Thymus (tissue), 11 donors: Measurements from ENCODE around the gene STX11. TPM values are rescaled to one million over a fixed set of nuclear protein-coding genes. Genes with fewer than 3 reads are reported as not detected.

ENCODE experiments used
- DNase-seq, 9 donors: peaks; one replicate each; pipeline ENCODE4 v3.0.0-alpha.2; 2013; ENCODE audit warnings: low spot score in 9 of 9, low read depth in 6 of 9, missing footprints in 1 of 9
- H3K27ac ChIP-seq, 2 donors: one replicate each; pipeline ENCODE4 v1.5.1; 2013; ENCODE audit warnings: control low read depth in 1 of 2, low read depth in 1 of 2, low read length in 1 of 2, mild to moderate bottlenecking in 1 of 2, moderate library complexity in 1 of 2
- H3K27me3 ChIP-seq, 2 donors: one replicate each; pipeline ENCODE4 v1.5.1; 2013; ENCODE audit warnings: low read length in 1 of 2; ENCODE audit not compliant: control insufficient read depth in 2 of 2, insufficient read depth in 1 of 2
- H3K36me3 ChIP-seq, 2 donors: one replicate each; pipeline ENCODE4 v1.5.1; 2013; ENCODE audit warnings: low read length in 1 of 2, mild to moderate bottlenecking in 1 of 2, moderate library complexity in 1 of 2; ENCODE audit not compliant: control insufficient read depth in 2 of 2, insufficient read depth in 2 of 2
- H3K4me1 ChIP-seq, 2 donors: one replicate each; pipeline ENCODE4 v1.5.1; 2013; ENCODE audit warnings: low read length in 2 of 2; ENCODE audit not compliant: control insufficient read depth in 2 of 2, insufficient read depth in 2 of 2
- H3K4me3 ChIP-seq, 2 donors: one replicate each; pipeline ENCODE4 v1.5.1; 2013; ENCODE audit warnings: low read length in 2 of 2, control low read depth in 1 of 2, mild to moderate bottlenecking in 1 of 2
- H3K9me3 ChIP-seq, 2 donors: one replicate each; pipeline ENCODE4 v1.5.1; 2013; ENCODE audit warnings: low read length in 1 of 2, mild to moderate bottlenecking in 1 of 2; ENCODE audit not compliant: control insufficient read depth in 2 of 2, insufficient read depth in 1 of 2
- WGBS: extraction: QIAGEN DNeasy Blood & Tissue Kit; methylation state at CpG from one replicate; pipeline ENCODE4 v1.1.7; 2013; 5-methylcytosine and 5-hydroxymethylcytosine counted together
- polyA plus RNA-seq: library from polyadenylated mRNA; stranded (reverse); fragments of 200-250 nt; gene quantifications from one replicate; pipeline ENCODE4 v1.2.3, GENCODE V29; 2013
- total RNA-seq: library from RNA; stranded (reverse); fragments of 120-200 nt; gene quantifications from one replicate; pipeline ENCODE4 v1.2.4, GENCODE V29; 2013
- donor health status: healthy.

Gene STX11
- total and polyA plus RNA-seq, 2 donors = 3.2 to 9.6 TPM

- H3K27me3 ChIP-seq = no peaks in the 10 kb centered on the region
- H3K4me3 ChIP-seq = no peak overlapping the region
- H3K27ac ChIP-seq = no peak overlapping the region
- no peak for DNase-seq
- no peaks in the 10 kb centered on the region for H3K36me3 ChIP-seq
- H3K4me1 ChIP-seq = no peaks in the 10 kb centered on the region
- peaks cover 3 to 11% of the 10 kb centered on the region in 2 donors for H3K9me3 ChIP-seq
- 97% methylated on average over 4 of the region's 4 CpGs for WGBS
Observed at GRCh38 chr6:144185133-144185836, 35.0 kb downstream of the STX11 start.

GRCh38 chr6:144186817-144187625 is 36.7 kb downstream of the STX11 start:
- 97% methylated on average over 79 of the region's 79 CpGs for WGBS
- H3K9me3 ChIP-seq = peaks cover 3 to 11% of the 10 kb centered on the region in 2 donors
- no peaks in the 10 kb centered on the region for H3K27me3 ChIP-seq
- no peak overlapping the region for H3K27ac ChIP-seq
- no peak for DNase-seq
- H3K4me3 ChIP-seq = no peak overlapping the region
- no peaks in the 10 kb centered on the region for H3K4me1 ChIP-seq
- no peaks in the 10 kb centered on the region for H3K36me3 ChIP-seq

DNA sequence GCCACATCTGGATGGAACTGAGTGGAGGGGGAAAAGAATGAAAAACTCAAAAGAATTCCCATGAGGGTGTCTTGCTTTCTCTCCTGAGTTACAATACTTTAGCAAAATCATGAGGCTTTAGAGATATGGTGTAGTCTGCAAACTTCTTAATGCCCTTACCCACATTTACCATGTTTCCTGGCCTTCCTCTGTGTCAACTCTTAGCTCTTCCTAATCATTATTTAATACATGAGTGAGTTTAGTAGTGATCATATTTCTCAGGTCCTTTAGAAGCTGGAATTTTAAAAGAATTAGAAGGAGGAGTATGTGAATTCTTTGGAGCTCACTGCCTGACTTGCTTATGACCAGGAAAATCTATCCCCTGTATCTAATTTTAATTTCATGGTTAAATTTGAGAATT is 39.0 kb downstream of the STX11 start:
- Histone ChIP-seq H3K9me3 (peaks cover 3 to 11% of the 10 kb centered on the region in 2 donors), H3K27me3 (no peaks in the 10 kb centered on the region), H3K36me3 (no peaks in the 10 kb centered on the region), H3K4me1 (no peaks in the 10 kb centered on the region), H3K27ac (no peak overlapping the region), H3K4me3 (no peak overlapping the region)
- no peak for DNase-seq

DNA sequence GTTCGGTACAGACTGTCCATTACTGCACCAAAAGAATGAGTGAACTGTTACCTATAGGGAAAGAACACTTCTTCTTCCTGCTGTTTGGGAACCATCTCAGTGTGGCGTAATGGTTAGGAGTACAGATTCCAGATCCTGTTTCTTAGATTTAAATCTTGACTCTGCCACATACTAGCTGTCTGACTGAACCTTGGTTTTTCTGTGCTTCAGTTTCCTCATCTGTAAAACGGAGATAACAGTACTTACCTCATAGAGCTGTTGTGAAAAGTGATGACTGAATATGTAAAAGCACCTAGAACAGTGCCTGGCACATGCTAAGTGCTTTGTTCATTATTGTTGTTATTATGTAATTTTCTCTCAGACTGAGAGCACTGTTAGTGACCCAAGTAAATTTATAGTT is 39.8 kb downstream of the STX11 start:
- H3K36me3 ChIP-seq = no peaks in the 10 kb centered on the region
- WGBS = 94% methylated on average over 3 of the region's 3 CpGs
- no peaks in the 10 kb centered on the region for H3K4me1 ChIP-seq
- no peak overlapping the region for H3K27ac ChIP-seq
- H3K27me3 ChIP-seq = no peaks in the 10 kb centered on the region
- peaks cover 3 to 11% of the 10 kb centered on the region in 2 donors for H3K9me3 ChIP-seq
- no peak for DNase-seq
- no peak overlapping the region for H3K4me3 ChIP-seq

GRCh38 chr6:144190593-144190992 is 40.3 kb downstream of the STX11 start:
- Histone ChIP-seq H3K27ac (no peak overlapping the region), H3K27me3 (no peaks in the 10 kb centered on the region), H3K36me3 (no peaks in the 10 kb centered on the region), H3K9me3 (peaks cover 3 to 11% of the 10 kb centered on the region in 2 donors), H3K4me3 (no peak overlapping the region), H3K4me1 (no peaks in the 10 kb centered on the region)
- DNase-seq = no peak
- 85% methylated on average over 2 of the region's 2 CpGs for WGBS

DNA sequence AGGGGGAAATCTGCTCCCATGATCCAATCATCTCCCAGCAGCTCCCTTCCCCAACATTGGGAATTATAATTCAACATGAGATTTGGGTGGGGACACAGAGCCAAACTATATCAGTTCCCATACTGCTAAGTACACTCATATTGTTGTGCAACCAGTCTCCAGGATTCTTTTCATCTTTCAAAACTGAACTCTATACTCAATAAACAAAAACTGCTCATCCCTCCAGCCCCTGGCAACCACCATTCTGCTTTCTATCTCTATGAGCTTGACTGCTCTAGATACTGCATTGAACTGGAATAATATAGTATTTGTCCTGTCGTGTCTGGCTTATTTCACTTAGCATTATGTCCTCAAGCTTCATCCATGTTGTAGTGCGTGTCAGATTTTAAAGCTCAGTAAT is 42.9 kb downstream of the STX11 start:
- no peaks in the 10 kb centered on the region for H3K36me3 ChIP-seq
- DNase-seq = no peak

DNA sequence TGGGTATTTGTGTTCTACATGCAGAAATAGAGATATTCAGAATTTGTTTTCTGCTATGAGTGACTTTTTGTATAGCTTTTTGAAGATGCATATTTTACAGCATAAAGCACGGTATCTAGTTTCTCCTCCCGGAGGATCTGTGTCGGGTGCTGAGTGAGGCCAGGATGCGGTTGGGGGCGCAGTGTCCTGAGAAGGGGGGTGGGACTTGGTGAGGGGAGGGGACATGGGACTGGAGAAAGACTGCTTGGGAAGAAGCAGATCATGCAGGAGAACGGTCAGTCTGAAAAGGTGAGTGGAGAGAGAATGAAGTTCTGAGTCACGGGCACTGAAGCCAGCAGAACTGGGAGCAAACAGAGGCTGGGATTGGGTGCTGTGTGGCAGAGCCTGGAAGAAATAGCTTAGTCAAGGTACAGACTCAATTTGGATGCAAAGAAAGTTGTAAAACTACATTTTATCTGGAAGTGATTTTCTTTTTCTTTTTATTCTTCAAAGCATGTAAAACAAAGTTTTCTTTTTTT is 44.0 kb downstream of the STX11 start:
- H3K27me3 ChIP-seq = no peaks in the 10 kb centered on the region
- no peak for DNase-seq
- H3K4me1 ChIP-seq = no peaks in the 10 kb centered on the region
- no peaks in the 10 kb centered on the region for H3K36me3 ChIP-seq
- H3K27ac ChIP-seq = no peak overlapping the region
- WGBS = 88% methylated on average over 7 of the region's 7 CpGs
- H3K4me3 ChIP-seq = no peak overlapping the region
- no peaks in the 10 kb centered on the region for H3K9me3 ChIP-seq

More for the DNA sequence above, 42.9 kb downstream of the STX11 start:
- WGBS = 95% methylated on average over 2 of the region's 2 CpGs
- H3K27ac ChIP-seq = no peak overlapping the region
- no peaks in the 10 kb centered on the region for H3K9me3 ChIP-seq
- H3K27me3 ChIP-seq = no peaks in the 10 kb centered on the region
- H3K4me1 ChIP-seq = no peaks in the 10 kb centered on the region
- H3K4me3 ChIP-seq = no peak overlapping the region

DNA sequence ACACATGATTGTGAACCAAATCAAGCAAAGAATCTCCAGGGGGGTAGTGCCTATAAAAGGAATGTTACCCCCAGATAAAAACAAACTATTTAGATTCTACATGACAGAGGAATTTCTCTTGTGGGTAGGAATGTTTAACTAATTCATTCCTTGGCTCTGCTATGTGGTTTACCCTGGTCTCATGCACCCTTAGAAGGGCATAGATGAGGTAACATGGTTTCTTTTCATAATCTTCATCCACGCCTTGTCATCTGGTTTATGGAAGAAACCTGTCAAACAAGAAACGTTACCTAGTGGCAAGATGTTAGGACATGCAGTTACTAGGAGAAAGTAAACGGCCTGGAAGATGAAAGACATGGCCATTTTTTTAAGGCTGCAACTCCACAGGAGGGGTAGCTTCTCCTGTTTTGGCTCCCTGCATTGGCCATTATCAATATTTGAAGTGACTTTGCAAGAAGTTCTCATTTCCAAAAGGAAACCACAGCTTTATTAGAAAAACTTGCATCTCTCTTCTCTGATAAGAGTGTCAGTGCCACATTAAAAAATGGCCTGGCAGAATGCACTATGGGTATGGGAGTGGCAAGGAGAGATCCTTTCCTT is 45.5 kb downstream of the STX11 start:
- WGBS = 88% methylated on average over 3 of the region's 3 CpGs
- Histone ChIP-seq H3K36me3 (no peaks in the 10 kb centered on the region), H3K9me3 (peaks cover 0 to 2% of the 10 kb centered on the region in 2 donors), H3K4me1 (no peaks in the 10 kb centered on the region), H3K27me3 (no peaks in the 10 kb centered on the region), H3K4me3 (no peak overlapping the region), H3K27ac (no peak overlapping the region)
- no peak for DNase-seq

GRCh38 chr6:144197919-144198318 is 47.6 kb downstream of the STX11 start:
- 94% methylated on average over 3 of the region's 3 CpGs for WGBS

More at GRCh38 chr6:144197919-144198318, 47.6 kb downstream of the STX11 start:
- Histone ChIP-seq H3K27ac (no peak overlapping the region), H3K27me3 (no peaks in the 10 kb centered on the region), H3K4me1 (no peaks in the 10 kb centered on the region), H3K9me3 (peaks cover 2 to 10% of the 10 kb centered on the region in 2 donors), H3K36me3 (no peaks in the 10 kb centered on the region), H3K4me3 (no peak overlapping the region)
- DNase-seq = no peak
